ENCODE measurements around the gene TAS2R31. TPM values are rescaled to one million over a fixed set of nuclear protein-coding genes. Genes with fewer than 3 reads are reported as not detected.

Gene TAS2R31
- total and polyA plus RNA-seq, 2 of the 4 experiments (the other 2 are of a cell fraction), result 0.24 to 4.3 TPM

DNA sequence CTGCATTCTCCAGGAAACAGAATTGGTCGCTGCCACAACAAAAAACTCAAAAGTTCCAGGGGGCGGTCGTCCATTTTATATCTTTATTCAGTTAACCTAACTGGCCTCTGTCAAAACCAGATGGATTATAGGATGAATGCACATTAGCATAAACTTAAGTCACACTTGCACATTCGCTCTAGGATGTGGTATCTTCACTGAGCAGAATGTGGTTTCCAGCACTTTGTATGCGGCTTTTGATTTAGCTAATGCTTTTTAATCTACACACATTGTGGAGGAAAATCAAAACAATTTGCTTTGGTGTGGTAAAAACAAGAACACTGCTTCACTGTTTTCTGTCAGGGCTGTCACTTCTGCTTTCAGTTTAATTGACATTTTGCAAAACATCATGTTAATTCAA lies 49.0 kb downstream of the TAS2R31 start:
- Histone ChIP-seq H4K8ac (ENCODE audit: low read depth in 2 of 2, low read length in 2 of 2) (no peak overlapping the region), H3K56ac (ENCODE audit: extremely low read depth, insufficient read depth, low read length) (no peak overlapping the region), H3K79me1 (ENCODE audit: low read depth in 1 of 2, low read length in 2 of 2) (peaks cover 0 to 7% of the 10 kb centered on the region in 2 experiments; a peak in 1 of 4 replicates), H2AK9ac (replicated peaks; ENCODE audit: low read depth, low read length, poor library complexity) (no peak overlapping the region), H4K5ac (ENCODE audit: low read depth, low read length) (no peak overlapping the region), H3K14ac (replicated peaks; ENCODE audit: low read depth, low read length) (no peak overlapping the region), H3K4me1 (ENCODE audit: control insufficient read depth, insufficient read depth, low read length) (no peaks in the 10 kb centered on the region), H2AK5ac (ENCODE audit: low read depth, low read length) (no peak overlapping the region), H3K27ac (ENCODE audit: insufficient read depth, low read length) (no peak overlapping the region), H3K4me3 (ENCODE audit: insufficient read depth, low read depth, low read length) (no peak overlapping the region), H3K9me3 (ENCODE audit: control insufficient read depth, insufficient read depth, low read length) (no peaks in the 10 kb centered on the region), H3K9me1 (ENCODE audit: insufficient read depth, low read length) (0 out of 2 replicates have a peak, but pooled peaks cover 5% of the 10 kb centered on the region), H4K20me1 (ENCODE audit: insufficient read depth, low read length) (no peaks in the 10 kb centered on the region; the same call in 1 of the 2 replicates), H2AFZ (replicated peaks; ENCODE audit: low read length, poor library complexity) (no peak overlapping the region), H2BK5ac (ENCODE audit: low read depth, low read length, poor library complexity, severe bottlenecking) (no peak overlapping the region), H2BK120ac (ENCODE audit: low read depth, low read length) (no peak overlapping the region), H3K4me2 (ENCODE audit: low read depth, low read length) (no peak overlapping the region), H3K23ac (ENCODE audit: low read depth, low read length) (no peak overlapping the region), H3K27me3 (ENCODE audit: control insufficient read depth, insufficient read depth, low read length) (no peaks in the 10 kb centered on the region), H2BK20ac (ENCODE audit: low read depth, low read length) (no peak overlapping the region), H3K4ac (ENCODE audit: low read depth, low read length) (no peak overlapping the region), H2BK15ac (ENCODE audit: low read depth, low read length) (no peak overlapping the region), H3K9ac (ENCODE audit: low read depth, low read length) (no peak overlapping the region), H3K18ac (ENCODE audit: low read depth, low read length) (no peak overlapping the region), H3K36me3 (ENCODE audit: control insufficient read depth, insufficient read depth, low read length) (no peaks in the 10 kb centered on the region), H4K91ac (ENCODE audit: insufficient read depth, low read depth, low read length) (no peak overlapping the region)
- intact Hi-C loops (cut with micrococcal nuclease) (no loop called here), dilution Hi-C loops (cut with HindIII; ENCODE audit: low sequenced_read_pairs, unreplicated experiment) (no loop called here), in situ Hi-C loops (cut with MboI; ENCODE audit: low sequenced_read_pairs) (no loop called here)
- no peak for DNase-seq
- POLR2A ChIA-PET (ENCODE audit: unreplicated experiment), result no interaction called here
- no peak for ATAC-seq (ENCODE audit: low read depth)
- WGBS, 2 experiments (ENCODE audit: extremely low coverage in 2 of 2, insufficient read length in 1 of 2), result no CpG with 5 or more reads among the region's 5 CpGs
- CTCF ChIA-PET, result interaction anchor here (0.7 kb wide), 1 partner anchor 26 kb away, joined by 5 read pairs; no protein-coding TSS in a partner anchor
- BruUV-seq (replicated peaks), result no TSS peak
- no peak for TF ChIP-seq POLR2A (IDR thresholded peaks at IDR 0.05; ENCODE audit: low read depth, low read length)
- TF ChIP-seq RFX5 (IDR thresholded peaks at IDR 0.05; ENCODE audit: low read depth, low read length), result no peak
- TF ChIP-seq, protein P1, sequence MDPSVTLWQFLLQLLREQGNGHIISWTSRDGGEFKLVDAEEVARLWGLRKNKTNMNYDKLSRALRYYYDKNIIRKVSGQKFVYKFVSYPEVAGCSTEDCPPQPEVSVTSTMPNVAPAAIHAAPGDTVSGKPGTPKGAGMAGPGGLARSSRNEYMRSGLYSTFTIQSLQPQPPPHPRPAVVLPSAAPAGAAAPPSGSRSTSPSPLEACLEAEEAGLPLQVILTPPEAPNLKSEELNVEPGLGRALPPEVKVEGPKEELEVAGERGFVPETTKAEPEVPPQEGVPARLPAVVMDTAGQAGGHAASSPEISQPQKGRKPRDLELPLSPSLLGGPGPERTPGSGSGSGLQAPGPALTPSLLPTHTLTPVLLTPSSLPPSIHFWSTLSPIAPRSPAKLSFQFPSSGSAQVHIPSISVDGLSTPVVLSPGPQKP (IDR thresholded peaks at IDR 0.05; ENCODE audit: borderline replicate concordance, low read depth, low read length), result no peak
- TF ChIP-seq, protein P2, sequence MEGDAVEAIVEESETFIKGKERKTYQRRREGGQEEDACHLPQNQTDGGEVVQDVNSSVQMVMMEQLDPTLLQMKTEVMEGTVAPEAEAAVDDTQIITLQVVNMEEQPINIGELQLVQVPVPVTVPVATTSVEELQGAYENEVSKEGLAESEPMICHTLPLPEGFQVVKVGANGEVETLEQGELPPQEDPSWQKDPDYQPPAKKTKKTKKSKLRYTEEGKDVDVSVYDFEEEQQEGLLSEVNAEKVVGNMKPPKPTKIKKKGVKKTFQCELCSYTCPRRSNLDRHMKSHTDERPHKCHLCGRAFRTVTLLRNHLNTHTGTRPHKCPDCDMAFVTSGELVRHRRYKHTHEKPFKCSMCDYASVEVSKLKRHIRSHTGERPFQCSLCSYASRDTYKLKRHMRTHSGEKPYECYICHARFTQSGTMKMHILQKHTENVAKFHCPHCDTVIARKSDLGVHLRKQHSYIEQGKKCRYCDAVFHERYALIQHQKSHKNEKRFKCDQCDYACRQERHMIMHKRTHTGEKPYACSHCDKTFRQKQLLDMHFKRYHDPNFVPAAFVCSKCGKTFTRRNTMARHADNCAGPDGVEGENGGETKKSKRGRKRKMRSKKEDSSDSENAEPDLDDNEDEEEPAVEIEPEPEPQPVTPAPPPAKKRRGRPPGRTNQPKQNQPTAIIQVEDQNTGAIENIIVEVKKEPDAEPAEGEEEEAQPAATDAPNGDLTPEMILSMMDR (conservative IDR thresholded peaks at IDR 0.05; ENCODE audit: low read depth, low read length), result no peak

Other genes starting within 250 kb of the TAS2R31 start
- gene TAS2R7, start 228.8 kb downstream of the TAS2R31 start, total RNA-seq (2012; rRNA removed), result not detected in 2 replicates
- gene TAS2R7, start 228.8 kb downstream of the TAS2R31 start, polyA plus RNA-seq (2012; rRNA removed), result not detected in 2 replicates
- not detected in 2 replicates for gene TAS2R8, start 224.1 kb downstream of the TAS2R31 start, total RNA-seq (2012; rRNA removed)
- not detected in 2 replicates for gene TAS2R8, start 224.1 kb downstream of the TAS2R31 start, polyA plus RNA-seq (2012; rRNA removed)
- gene TAS2R9, start 221.2 kb downstream of the TAS2R31 start, total RNA-seq (2012; rRNA removed), result under 0.01 TPM in 1 of 2 replicates, not detected in the other
- gene TAS2R9, start 221.2 kb downstream of the TAS2R31 start, polyA plus RNA-seq (2012; rRNA removed), result not detected in 2 replicates
- 0.36 and 1.1 TPM in 2 replicates for gene TAS2R10, start 205.0 kb downstream of the TAS2R31 start, total RNA-seq (2012; rRNA removed)
- 0.07 TPM in 1 of 2 replicates, not detected in the other for gene TAS2R10, start 205.0 kb downstream of the TAS2R31 start, polyA plus RNA-seq (2012; rRNA removed)
- gene PRR4, start 181.9 kb downstream of the TAS2R31 start, total RNA-seq (2012; rRNA removed), result 0.72 and 0.83 TPM in 2 replicates
- 1.7 and 1.9 TPM in 2 replicates for gene PRR4, start 181.9 kb downstream of the TAS2R31 start, polyA plus RNA-seq (2012; rRNA removed)
- 16.7 and 18.8 TPM in 2 replicates for gene PRH1, start 147.2 kb downstream of the TAS2R31 start, total RNA-seq (2012; rRNA removed)
- gene PRH1, start 147.2 kb downstream of the TAS2R31 start, polyA plus RNA-seq (2012; rRNA removed), result 2.3 and 3.0 TPM in 2 replicates
- gene TAS2R13, start 121.8 kb downstream of the TAS2R31 start, total RNA-seq (2012; rRNA removed), result 0.90 and 1.4 TPM in 2 replicates
- 0.03 TPM in 1 of 2 replicates, not detected in the other for gene TAS2R13, start 121.8 kb downstream of the TAS2R31 start, polyA plus RNA-seq (2012; rRNA removed)
- 0.28 TPM in 1 of 2 replicates, not detected in the other for gene PRH2, start 102.2 kb downstream of the TAS2R31 start, total RNA-seq (2012; rRNA removed)
- gene PRH2, start 102.2 kb downstream of the TAS2R31 start, polyA plus RNA-seq (2012; rRNA removed), result 0.34 TPM in 1 of 2 replicates, not detected in the other
- gene TAS2R14, start 92.1 kb downstream of the TAS2R31 start, total RNA-seq (2012; rRNA removed), result 2.0 and 3.9 TPM in 2 replicates
- gene TAS2R14, start 92.1 kb downstream of the TAS2R31 start, polyA plus RNA-seq (2012; rRNA removed), result 1.1 and 1.6 TPM in 2 replicates
- gene TAS2R50, start 44.5 kb downstream of the TAS2R31 start, total RNA-seq (2012; rRNA removed), result 2.3 and 4.4 TPM in 2 replicates
- gene TAS2R50, start 44.5 kb downstream of the TAS2R31 start, polyA plus RNA-seq (2012; rRNA removed), result not detected in 2 replicates
- gene TAS2R20, start 33.1 kb downstream of the TAS2R31 start, total RNA-seq (2012; rRNA removed), result 3.4 and 3.9 TPM in 2 replicates
- gene TAS2R20, start 33.1 kb downstream of the TAS2R31 start, polyA plus RNA-seq (2012; rRNA removed), result 0.24 and 0.36 TPM in 2 replicates
- 5.0 and 8.1 TPM in 2 replicates for gene TAS2R19, start 8.8 kb downstream of the TAS2R31 start, total RNA-seq (2012; rRNA removed)
- gene TAS2R19, start 8.8 kb downstream of the TAS2R31 start, polyA plus RNA-seq (2012; rRNA removed), result 0.24 and 0.29 TPM in 2 replicates
- gene TAS2R46, start 30.9 kb upstream of the TAS2R31 start, total RNA-seq (2012; rRNA removed), result 3.3 and 4.7 TPM in 2 replicates
- gene TAS2R46, start 30.9 kb upstream of the TAS2R31 start, polyA plus RNA-seq (2012; rRNA removed), result 0.09 TPM in 1 of 2 replicates, not detected in the other
- 0.90 and 1.9 TPM in 2 replicates for gene TAS2R43, start 60.9 kb upstream of the TAS2R31 start, total RNA-seq (2012; rRNA removed)
- gene TAS2R43, start 60.9 kb upstream of the TAS2R31 start, polyA plus RNA-seq (2012; rRNA removed), result not detected in 2 replicates
- 5.0 and 7.2 TPM in 2 replicates for gene TAS2R30, start 103.2 kb upstream of the TAS2R31 start, total RNA-seq (2012; rRNA removed)
- 0.03 TPM in 1 of 2 replicates, not detected in the other for gene TAS2R30, start 103.2 kb upstream of the TAS2R31 start, polyA plus RNA-seq (2012; rRNA removed)
- gene SMIM10L1, start 139.8 kb upstream of the TAS2R31 start, total RNA-seq (2012; rRNA removed), result 2.7 and 4.7 TPM in 2 replicates
- gene SMIM10L1, start 139.8 kb upstream of the TAS2R31 start, polyA plus RNA-seq (2012; rRNA removed), result 4.5 and 5.3 TPM in 2 replicates
- gene TAS2R42, start 155.5 kb upstream of the TAS2R31 start, total RNA-seq (2012; rRNA removed), result not detected in 2 replicates
- gene TAS2R42, start 155.5 kb upstream of the TAS2R31 start, polyA plus RNA-seq (2012; rRNA removed), result not detected in 2 replicates
- gene PRB3, start 238.3 kb upstream of the TAS2R31 start, total RNA-seq (2012; rRNA removed), result not detected in 2 replicates
- gene PRB3, start 238.3 kb upstream of the TAS2R31 start, polyA plus RNA-seq (2012; rRNA removed), result not detected in 2 replicates